ENCODE results near the gene TNFRSF25. TPM values are rescaled to one million over a fixed set of nuclear protein-coding genes. Genes with fewer than 3 reads are reported as not detected.

TNFRSF25 gene
- polyA plus RNA-seq, 2 of the 4 experiments (the other 2 are of a cell fraction): 0.65 to 3.4 TPM

DNA sequence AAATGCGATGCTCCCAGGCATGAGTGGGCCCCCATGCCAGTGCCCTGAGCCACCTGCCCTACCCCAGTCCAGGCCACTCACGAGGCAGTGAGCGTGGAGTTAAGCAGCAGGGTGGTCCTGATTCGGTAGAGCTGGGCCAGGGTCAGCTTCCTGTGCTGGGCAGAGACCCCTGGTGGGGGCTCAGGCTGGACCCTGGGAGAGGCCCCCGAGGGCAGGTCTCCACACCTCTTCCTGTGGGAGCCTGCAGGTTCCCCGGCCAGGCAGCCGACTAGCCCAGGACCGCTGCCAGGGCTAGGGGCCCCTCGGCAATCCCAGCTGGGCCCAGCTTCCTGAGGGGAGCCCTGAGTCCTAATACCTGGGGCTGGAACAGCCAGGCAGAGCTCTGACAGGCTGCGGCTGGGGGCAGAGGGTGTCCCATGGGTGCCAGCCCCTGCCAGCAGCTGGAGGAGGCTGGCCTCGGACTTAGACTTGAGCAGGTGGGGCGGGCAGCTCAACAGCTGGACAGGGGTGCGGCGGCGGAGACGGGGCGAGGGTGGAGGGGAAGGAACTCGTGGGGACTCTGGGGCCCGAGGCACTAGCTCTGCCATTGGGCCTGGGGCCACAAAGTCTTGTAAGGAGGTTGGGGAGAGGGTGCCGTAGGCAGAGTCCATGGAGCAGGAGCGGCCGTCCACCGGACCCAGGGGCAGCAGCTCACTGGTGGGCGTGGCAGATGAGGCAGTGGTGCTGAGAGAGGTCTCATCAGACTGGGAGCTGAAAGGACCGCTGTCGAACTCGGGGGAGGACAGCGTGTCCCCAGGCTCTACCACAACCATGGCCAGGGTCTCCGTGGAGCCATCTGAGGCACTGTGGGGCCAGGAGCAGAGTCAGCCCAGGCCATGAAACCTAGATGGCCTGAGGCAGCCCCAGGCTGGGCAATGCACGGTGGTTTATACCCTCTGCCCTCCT lies 2.0 kb upstream of the TNFRSF25 start (continued):
- no peak for TF ChIP-seq RAD21 (conservative IDR thresholded peaks at IDR 0.05 in 1 of 2, IDR thresholded peaks at IDR 0.05 in 1 of 2)
- TF ChIP-seq HOXB5 (CRISPR knock-in tag; IDR thresholded peaks at IDR 0.05): no peak
- TF ChIP-seq, protein P1, sequence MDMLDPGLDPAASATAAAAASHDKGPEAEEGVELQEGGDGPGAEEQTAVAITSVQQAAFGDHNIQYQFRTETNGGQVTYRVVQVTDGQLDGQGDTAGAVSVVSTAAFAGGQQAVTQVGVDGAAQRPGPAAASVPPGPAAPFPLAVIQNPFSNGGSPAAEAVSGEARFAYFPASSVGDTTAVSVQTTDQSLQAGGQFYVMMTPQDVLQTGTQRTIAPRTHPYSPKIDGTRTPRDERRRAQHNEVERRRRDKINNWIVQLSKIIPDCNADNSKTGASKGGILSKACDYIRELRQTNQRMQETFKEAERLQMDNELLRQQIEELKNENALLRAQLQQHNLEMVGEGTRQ (IDR thresholded peaks at IDR 0.05): no peak
- no peak for TF ChIP-seq CBX8 (IDR thresholded peaks at IDR 0.05)

DNA sequence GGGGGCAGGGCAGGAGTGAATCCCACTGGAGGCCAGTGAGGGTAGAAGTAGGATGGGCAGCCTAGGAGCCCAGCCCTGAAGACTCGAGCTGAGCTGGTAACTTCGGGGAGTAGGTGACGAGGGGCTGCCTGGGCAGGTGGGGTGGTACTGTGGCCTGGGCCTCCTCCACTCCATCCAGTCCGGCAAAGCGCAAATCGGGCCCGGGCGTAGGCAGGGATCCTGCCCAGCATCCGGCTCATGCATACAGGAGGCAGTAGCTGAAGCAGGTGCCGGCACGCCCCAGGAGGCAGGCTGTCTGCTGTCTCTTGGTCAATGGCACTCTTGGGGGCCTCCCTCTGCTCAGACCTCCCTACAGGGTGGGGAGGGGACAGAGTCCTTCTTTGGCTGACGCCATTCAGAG lies 1.3 kb upstream of the TNFRSF25 start:
- no peaks in the 10 kb centered on the region; the same call in 2 of the 3 replicates for H3K4me1 ChIP-seq
- H3K4me3 ChIP-seq: no peak overlapping the region
- ChIA-PET CTCF (interaction anchor here (0.6 to 3.2 kb wide), 5 partner anchors 14 to 142 kb away, joined by 3 to 11 read pairs (median 3); no protein-coding TSS in a partner anchor), POLR2A (no interaction called here)
- TF ChIP-seq, protein P2, sequence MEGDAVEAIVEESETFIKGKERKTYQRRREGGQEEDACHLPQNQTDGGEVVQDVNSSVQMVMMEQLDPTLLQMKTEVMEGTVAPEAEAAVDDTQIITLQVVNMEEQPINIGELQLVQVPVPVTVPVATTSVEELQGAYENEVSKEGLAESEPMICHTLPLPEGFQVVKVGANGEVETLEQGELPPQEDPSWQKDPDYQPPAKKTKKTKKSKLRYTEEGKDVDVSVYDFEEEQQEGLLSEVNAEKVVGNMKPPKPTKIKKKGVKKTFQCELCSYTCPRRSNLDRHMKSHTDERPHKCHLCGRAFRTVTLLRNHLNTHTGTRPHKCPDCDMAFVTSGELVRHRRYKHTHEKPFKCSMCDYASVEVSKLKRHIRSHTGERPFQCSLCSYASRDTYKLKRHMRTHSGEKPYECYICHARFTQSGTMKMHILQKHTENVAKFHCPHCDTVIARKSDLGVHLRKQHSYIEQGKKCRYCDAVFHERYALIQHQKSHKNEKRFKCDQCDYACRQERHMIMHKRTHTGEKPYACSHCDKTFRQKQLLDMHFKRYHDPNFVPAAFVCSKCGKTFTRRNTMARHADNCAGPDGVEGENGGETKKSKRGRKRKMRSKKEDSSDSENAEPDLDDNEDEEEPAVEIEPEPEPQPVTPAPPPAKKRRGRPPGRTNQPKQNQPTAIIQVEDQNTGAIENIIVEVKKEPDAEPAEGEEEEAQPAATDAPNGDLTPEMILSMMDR (IDR thresholded peaks at IDR 0.05): no peak
- TF ChIP-seq KDM5A (IDR thresholded peaks at IDR 0.05) (no peak), MYC (IDR thresholded peaks at IDR 0.05; ENCODE audit: borderline replicate concordance, low read length) (no peak), CEBPB (IDR thresholded peaks at IDR 0.05) (no peak), CHD4 (IDR thresholded peaks at IDR 0.05; ENCODE audit: borderline replicate concordance) (no peak), JUN (IDR thresholded peaks at IDR 0.05) (no peak), ZC3H11A (IDR thresholded peaks at IDR 0.05) (no peak), POLR2A (IDR thresholded peaks at IDR 0.05; ENCODE audit: low read length) (no peak), EP300 (IDR thresholded peaks at IDR 0.05) (no peak), FOXS1 (CRISPR knock-in tag; IDR thresholded peaks at IDR 0.05) (no peak), FOSL2 (IDR thresholded peaks at IDR 0.05) (no peak), FOSL2 (CRISPR knock-in tag; IDR thresholded peaks at IDR 0.05) (no peak), RFX5 (IDR thresholded peaks at IDR 0.05) (no peak), ZNF302 (CRISPR knock-in tag; IDR thresholded peaks at IDR 0.05) (no peak), BHLHE40 (IDR thresholded peaks at IDR 0.05; ENCODE audit: low read depth, low read length) (no peak), SREBF2 (IDR thresholded peaks at IDR 0.05) (no peak), PHF8 (IDR thresholded peaks at IDR 0.05; ENCODE audit: borderline replicate concordance, low read depth) (no peak), RAD21 (conservative IDR thresholded peaks at IDR 0.05 in 1 of 2, IDR thresholded peaks at IDR 0.05 in 1 of 2) (no peak)
- TF ChIP-seq, protein P3, sequence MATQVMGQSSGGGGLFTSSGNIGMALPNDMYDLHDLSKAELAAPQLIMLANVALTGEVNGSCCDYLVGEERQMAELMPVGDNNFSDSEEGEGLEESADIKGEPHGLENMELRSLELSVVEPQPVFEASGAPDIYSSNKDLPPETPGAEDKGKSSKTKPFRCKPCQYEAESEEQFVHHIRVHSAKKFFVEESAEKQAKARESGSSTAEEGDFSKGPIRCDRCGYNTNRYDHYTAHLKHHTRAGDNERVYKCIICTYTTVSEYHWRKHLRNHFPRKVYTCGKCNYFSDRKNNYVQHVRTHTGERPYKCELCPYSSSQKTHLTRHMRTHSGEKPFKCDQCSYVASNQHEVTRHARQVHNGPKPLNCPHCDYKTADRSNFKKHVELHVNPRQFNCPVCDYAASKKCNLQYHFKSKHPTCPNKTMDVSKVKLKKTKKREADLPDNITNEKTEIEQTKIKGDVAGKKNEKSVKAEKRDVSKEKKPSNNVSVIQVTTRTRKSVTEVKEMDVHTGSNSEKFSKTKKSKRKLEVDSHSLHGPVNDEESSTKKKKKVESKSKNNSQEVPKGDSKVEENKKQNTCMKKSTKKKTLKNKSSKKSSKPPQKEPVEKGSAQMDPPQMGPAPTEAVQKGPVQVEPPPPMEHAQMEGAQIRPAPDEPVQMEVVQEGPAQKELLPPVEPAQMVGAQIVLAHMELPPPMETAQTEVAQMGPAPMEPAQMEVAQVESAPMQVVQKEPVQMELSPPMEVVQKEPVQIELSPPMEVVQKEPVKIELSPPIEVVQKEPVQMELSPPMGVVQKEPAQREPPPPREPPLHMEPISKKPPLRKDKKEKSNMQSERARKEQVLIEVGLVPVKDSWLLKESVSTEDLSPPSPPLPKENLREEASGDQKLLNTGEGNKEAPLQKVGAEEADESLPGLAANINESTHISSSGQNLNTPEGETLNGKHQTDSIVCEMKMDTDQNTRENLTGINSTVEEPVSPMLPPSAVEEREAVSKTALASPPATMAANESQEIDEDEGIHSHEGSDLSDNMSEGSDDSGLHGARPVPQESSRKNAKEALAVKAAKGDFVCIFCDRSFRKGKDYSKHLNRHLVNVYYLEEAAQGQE (IDR thresholded peaks at IDR 0.05): no peak
- TF ChIP-seq, protein P4, sequence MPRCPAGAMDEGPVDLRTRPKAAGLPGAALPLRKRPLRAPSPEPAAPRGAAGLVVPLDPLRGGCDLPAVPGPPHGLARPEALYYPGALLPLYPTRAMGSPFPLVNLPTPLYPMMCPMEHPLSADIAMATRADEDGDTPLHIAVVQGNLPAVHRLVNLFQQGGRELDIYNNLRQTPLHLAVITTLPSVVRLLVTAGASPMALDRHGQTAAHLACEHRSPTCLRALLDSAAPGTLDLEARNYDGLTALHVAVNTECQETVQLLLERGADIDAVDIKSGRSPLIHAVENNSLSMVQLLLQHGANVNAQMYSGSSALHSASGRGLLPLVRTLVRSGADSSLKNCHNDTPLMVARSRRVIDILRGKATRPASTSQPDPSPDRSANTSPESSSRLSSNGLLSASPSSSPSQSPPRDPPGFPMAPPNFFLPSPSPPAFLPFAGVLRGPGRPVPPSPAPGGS (IDR thresholded peaks at IDR 0.05): no peak
- FAIRE-seq (no peak), ATAC-seq (no peak), DNase-seq (ENCODE audit: low read depth in 1 of 2, low spot score in 1 of 2) (no peak)
- no peak overlapping the region for H3K27ac ChIP-seq
- no peak overlapping the region for H3K4me2 ChIP-seq
- WGBS (ENCODE audit: missing lambda C conversion rate): 87% methylated on average over 10 of the region's 12 CpGs
- no peaks in the 10 kb centered on the region for H3K9me3 ChIP-seq
